Activated CD4-positive, alpha-beta memory T cell treated with anti-CD3 and anti-CD28 coated beads for 36 hours (primary cell): ENCODE results near the gene MSMP. TPM values are rescaled to one million over a fixed set of nuclear protein-coding genes. Genes with fewer than 3 reads are reported as not detected.

Experiments used
- CTCF ChIA-PET: fragments of 350-600 bp; sonication (Branson Sonifier 250); formaldehyde crosslinking; loops from one replicate; lab custom pipeline; 2021; ENCODE audit warnings: antibody characterized with exemption, inconsistent platforms; lab: Charles Lee
- POLR2A ChIA-PET: fragments of 350-600 bp; sonication (Branson Sonifier 250); formaldehyde crosslinking; loops from one replicate; lab custom pipeline; 2021; ENCODE audit warnings: antibody characterized with exemption; lab: Charles Lee
- DNase-seq: peaks from one replicate; pipeline ENCODE4 v3.0.0-alpha.2; 2020
- H3K27ac Mint-ChIP-seq: one replicate; pipeline ENCODE4 v1.8.0; 2021; ENCODE audit warnings: mixed read lengths
- H3K27me3 Mint-ChIP-seq: one replicate; pipeline ENCODE4 v1.8.0; 2021; ENCODE audit warnings: mixed read lengths
- H3K36me3 Mint-ChIP-seq: one replicate; pipeline ENCODE4 v1.8.0; 2021; ENCODE audit warnings: mixed read lengths
- H3K4me1 Mint-ChIP-seq: one replicate; pipeline ENCODE4 v1.8.0; 2021; ENCODE audit warnings: low read depth, mixed read lengths
- H3K4me3 Mint-ChIP-seq: one replicate; pipeline ENCODE4 v1.8.0; 2021; ENCODE audit warnings: mild to moderate bottlenecking, mixed read lengths
- H3K9me3 Mint-ChIP-seq: one replicate; pipeline ENCODE4 v1.8.0; 2021; ENCODE audit warnings: mixed read lengths
- intact Hi-C: fragments of 100-400 bp; cut with micrococcal nuclease; formaldehyde crosslinking; loops from one replicate; pipeline ENCODE4 v1.15.1; 2023
- total RNA-seq, 2 experiments: library from RNA; stranded (reverse); gene quantifications; one replicate each; pipeline ENCODE4 v1.2.3, GENCODE V29; 2021

MSMP gene, protein sequence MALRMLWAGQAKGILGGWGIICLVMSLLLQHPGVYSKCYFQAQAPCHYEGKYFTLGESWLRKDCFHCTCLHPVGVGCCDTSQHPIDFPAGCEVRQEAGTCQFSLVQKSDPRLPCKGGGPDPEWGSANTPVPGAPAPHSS
- not detected for total RNA-seq

- Mint-ChIP-seq H3K36me3 (peaks cover 9% of the 10 kb centered on the region), H3K27ac (no peak within 1 kb of the TSS), H3K4me1 (peaks cover 38% of the 10 kb centered on the region), H3K27me3 (no peaks in the 10 kb centered on the region), H3K9me3 (no peaks in the 10 kb centered on the region), H3K4me3 (no peak within 1 kb of the TSS)
- DNase-seq = no peak
- intact Hi-C loops = no loop called here
- ChIA-PET POLR2A (interaction anchor here (0.6 kb wide), 1 partner anchor 18 kb away, joined by 4 read pairs; no protein-coding TSS in a partner anchor), CTCF (interaction anchor here (0.6 to 3.2 kb wide), 3 partner anchors 19 to 242 kb away, joined by 3 to 12 read pairs (median 3); no protein-coding TSS in a partner anchor)
These were observed at the start of gene MSMP for GRCh38 chr9:35754264-35754663. Gene MSMP (minus strand): TSS chr9:35754276. CDS start chr9:35754129, 147 bp downstream.

GRCh38 chr9:35801328-35802128, 47.5 kb upstream of the MSMP start:
- Mint-ChIP-seq H3K36me3 (peaks cover 18% of the 10 kb centered on the region), H3K27me3 (no peaks in the 10 kb centered on the region), H3K27ac (no peak overlapping the region), H3K4me3 (no peak overlapping the region), H3K4me1 (peaks cover 21% of the 10 kb centered on the region), H3K9me3 (no peaks in the 10 kb centered on the region)
- POLR2A ChIA-PET = no interaction called here
- intact Hi-C loops = no loop called here
- CTCF ChIA-PET = interaction anchor here (1.1 kb wide), 1 partner anchor 80 kb away, joined by 3 read pairs; no protein-coding TSS in a partner anchor
- DNase-seq = no peak

GRCh38 chr9:35800530-35800929, 46.5 kb upstream of the MSMP start:
- no peak for DNase-seq
- Mint-ChIP-seq H3K4me1 (peaks cover 21% of the 10 kb centered on the region), H3K27ac (no peak overlapping the region), H3K4me3 (no peak overlapping the region), H3K36me3 (peaks cover 18% of the 10 kb centered on the region), H3K9me3 (no peaks in the 10 kb centered on the region), H3K27me3 (no peaks in the 10 kb centered on the region)
- CTCF ChIA-PET = interaction anchor here (0.8 to 1.1 kb wide), 2 partner anchors 12 to 81 kb away, joined by 3 read pairs; no protein-coding TSS in a partner anchor
- POLR2A ChIA-PET = no interaction called here
- intact Hi-C loops = no loop called here

DNA sequence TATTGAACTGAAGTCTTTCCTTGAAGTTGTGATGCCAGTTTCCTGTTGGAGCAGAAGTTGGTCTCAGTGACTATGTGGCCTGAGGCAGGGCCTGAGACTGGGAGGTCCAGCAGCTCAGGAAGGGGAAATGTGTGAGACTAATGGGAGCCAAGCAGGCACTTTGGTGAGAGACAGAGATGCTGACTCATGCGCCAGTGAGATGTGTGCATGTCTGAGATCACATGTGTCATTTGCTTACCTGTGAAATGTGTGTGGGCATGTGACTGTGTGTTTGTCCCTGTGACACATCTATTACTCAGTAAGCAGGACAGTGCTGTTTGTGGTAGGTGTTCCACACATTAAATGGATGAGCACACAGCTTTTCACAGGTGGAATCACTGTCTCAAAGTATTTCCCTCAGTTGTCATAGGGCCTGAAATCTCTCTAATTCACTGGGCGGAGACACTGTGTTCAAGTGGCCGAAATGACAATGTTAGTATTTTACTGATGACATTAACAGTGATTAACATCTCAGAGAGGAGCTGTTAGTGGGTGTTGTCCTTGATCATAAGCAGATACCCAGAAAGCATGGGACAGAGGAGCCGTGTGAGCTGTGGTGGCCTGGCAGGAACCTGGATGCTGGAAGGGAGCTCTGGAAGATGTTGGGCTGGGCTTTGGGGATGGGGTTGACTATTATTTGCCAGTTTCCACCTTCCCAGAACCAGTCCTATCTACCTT, 44.7 kb upstream of the MSMP start:
- ChIA-PET CTCF (interaction anchor here (0.6 to 1.8 kb wide), 6 partner anchors 8 to 83 kb away, joined by 3 to 14 read pairs (median 4); partner anchors contain the start of gene SPAG8), POLR2A (interaction anchor here (0.8 kb wide), 1 partner anchor 13 kb away, joined by 3 read pairs; no protein-coding TSS in a partner anchor)
- intact Hi-C loops = loop anchor here (1.0 kb wide), 1 partner anchor 16 kb away; the partner anchor contains the start of gene HINT2
- H3K9me3 Mint-ChIP-seq = no peaks in the 10 kb centered on the region
- H3K36me3 Mint-ChIP-seq = peaks cover 18% of the 10 kb centered on the region
- H3K27me3 Mint-ChIP-seq = no peaks in the 10 kb centered on the region
- peaks cover 26% of the 10 kb centered on the region for H3K4me1 Mint-ChIP-seq
- DNase-seq = peak; percentile 69
- peak overlapping the region; percentile 64 for H3K27ac Mint-ChIP-seq
- no peak overlapping the region for H3K4me3 Mint-ChIP-seq

DNA sequence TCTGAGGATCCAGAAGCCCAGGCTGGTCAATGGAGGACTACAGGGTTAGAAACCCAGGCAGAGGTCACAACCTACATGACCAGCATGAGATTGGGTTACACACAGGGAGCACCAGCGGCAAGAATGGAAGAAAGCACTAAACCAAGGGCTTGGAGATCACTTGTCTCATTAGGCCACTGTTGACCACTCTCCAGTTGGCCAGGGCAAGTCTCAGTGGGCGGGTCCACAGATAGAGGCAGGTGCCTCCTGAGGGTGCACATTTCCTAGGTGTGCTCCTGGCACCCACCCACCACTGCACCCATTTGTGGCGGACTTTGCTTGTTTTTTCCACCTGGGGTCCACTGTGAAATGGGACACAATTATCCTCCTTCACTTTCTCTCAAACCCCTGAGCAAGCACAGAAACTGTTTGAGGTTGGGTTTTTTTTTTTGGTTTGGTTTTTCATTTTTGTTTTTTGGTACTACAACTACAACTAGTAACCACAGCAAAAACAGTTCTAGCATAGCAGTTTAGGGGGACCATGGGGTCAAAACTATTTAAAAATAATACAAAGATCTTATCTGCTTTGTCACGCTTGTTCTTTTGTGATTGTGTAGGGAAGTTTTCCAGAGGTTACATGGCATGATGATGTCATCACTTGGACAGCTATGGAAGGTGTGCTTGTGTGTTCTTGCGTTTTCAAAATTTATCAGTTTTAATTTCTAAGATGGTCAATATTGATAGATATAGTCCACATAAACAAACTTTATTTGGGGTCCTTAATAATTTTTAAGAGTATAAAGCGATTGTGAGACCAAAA, 43.4 kb upstream of the MSMP start:
- H3K4me1 Mint-ChIP-seq = peaks cover 26% of the 10 kb centered on the region
- no peak overlapping the region for H3K4me3 Mint-ChIP-seq
- CTCF ChIA-PET = interaction anchor here (1.7 to 1.8 kb wide), 3 partner anchors 28 to 85 kb away, joined by 4 to 14 read pairs (median 4); no protein-coding TSS in a partner anchor
- peaks cover 15% of the 10 kb centered on the region for H3K36me3 Mint-ChIP-seq
- POLR2A ChIA-PET = no interaction called here
- no peaks in the 10 kb centered on the region for H3K27me3 Mint-ChIP-seq
- H3K9me3 Mint-ChIP-seq = no peaks in the 10 kb centered on the region
- H3K27ac Mint-ChIP-seq = no peak overlapping the region
- intact Hi-C loops = loop anchor here (1.0 kb wide), 1 partner anchor 18 kb away; the partner anchor contains the start of gene HINT2
- DNase-seq = no peak

DNA sequence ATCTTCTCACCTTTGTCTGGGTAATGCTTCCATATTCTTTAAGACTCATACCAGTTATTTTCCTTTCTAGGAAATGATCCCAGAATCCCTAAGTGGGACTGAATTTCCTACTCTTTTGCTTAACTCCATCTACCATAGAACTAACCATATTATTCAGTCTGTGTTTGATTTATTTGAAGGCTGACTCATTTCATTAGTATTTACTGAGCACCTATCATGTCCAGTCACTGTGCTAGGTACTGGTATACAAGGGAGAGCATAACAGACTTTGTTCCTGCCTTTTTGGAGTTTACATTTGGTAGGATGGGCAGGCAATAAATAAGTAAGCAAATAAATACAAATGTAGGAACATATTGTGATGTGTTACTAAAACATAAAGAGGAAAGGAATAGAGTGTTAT, 41.6 kb upstream of the MSMP start:
- CTCF ChIA-PET = interaction anchor here (1.8 kb wide), 1 partner anchor 87 kb away, joined by 4 read pairs; no protein-coding TSS in a partner anchor
- DNase-seq = no peak
- peaks cover 3% of the 10 kb centered on the region for H3K36me3 Mint-ChIP-seq
- no peaks in the 10 kb centered on the region for H3K27me3 Mint-ChIP-seq
- intact Hi-C loops = no loop called here
- POLR2A ChIA-PET = no interaction called here
- H3K27ac Mint-ChIP-seq = no peak overlapping the region
- H3K4me3 Mint-ChIP-seq = no peak overlapping the region
- no peaks in the 10 kb centered on the region for H3K9me3 Mint-ChIP-seq
- H3K4me1 Mint-ChIP-seq = peaks cover 26% of the 10 kb centered on the region

GRCh38 chr9:35793461-35793860, 39.4 kb upstream of the MSMP start:
- Mint-ChIP-seq H3K4me1 (peaks cover 18% of the 10 kb centered on the region), H3K27ac (no peak overlapping the region), H3K27me3 (no peaks in the 10 kb centered on the region), H3K36me3 (no peaks in the 10 kb centered on the region), H3K4me3 (no peak overlapping the region), H3K9me3 (no peaks in the 10 kb centered on the region)
- intact Hi-C loops = no loop called here
- ChIA-PET CTCF (interaction anchor here (0.6 to 2.4 kb wide), 5 partner anchors 18 to 152 kb away, joined by 3 to 15 read pairs (median 3); partner anchors contain the start of gene SPAG8), POLR2A (no interaction called here)
- DNase-seq = no peak

- Mint-ChIP-seq H3K4me1 (peaks cover 14% of the 10 kb centered on the region), H3K27me3 (no peaks in the 10 kb centered on the region), H3K4me3 (no peak overlapping the region), H3K36me3 (no peaks in the 10 kb centered on the region), H3K9me3 (no peaks in the 10 kb centered on the region), H3K27ac (no peak overlapping the region)
- DNase-seq = no peak
- CTCF ChIA-PET = interaction anchor here (0.6 to 2.4 kb wide), 6 partner anchors 18 to 152 kb away, joined by 3 to 15 read pairs (median 3); partner anchors contain the start of gene SPAG8
- intact Hi-C loops = no loop called here
- POLR2A ChIA-PET = no interaction called here
These were observed 38.8 kb upstream of the MSMP start for GRCh38 chr9:35792826-35793225.

DNA sequence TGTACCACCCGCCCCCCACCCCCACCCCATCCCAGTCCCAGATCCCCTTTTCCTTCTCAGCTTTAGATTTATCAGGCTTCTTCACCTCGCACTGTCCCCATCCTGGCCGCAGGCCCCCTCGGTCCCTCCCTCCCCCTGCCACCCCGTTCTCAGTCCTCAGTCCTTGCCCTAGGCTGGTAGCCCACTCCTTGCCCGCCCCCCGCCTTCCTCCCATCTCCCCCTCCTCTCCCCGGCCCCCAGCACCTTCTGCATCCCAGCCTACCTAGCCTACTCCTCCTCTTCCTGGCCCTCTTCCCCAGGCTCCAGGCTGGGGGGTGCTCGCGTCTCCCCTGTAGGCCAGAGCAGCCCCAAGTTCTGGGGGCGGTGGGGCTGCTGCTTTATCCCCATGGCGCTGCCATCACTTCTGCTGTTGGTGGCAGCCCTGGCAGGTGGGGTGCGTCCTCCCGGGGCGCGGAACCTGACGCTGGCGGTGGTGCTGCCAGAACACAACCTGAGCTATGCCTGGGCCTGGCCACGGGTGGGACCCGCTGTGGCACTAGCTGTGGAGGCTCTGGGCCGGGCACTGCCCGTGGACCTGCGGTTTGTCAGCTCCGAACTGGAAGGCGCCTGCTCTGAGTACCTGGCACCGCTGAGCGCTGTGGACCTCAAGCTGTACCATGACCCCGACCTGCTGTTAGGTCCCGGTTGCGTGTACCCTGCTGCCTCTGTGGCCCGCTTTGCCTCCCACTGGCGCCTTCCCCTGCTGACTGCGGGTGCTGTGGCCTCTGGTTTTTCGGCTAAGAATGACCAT, 38.1 kb upstream of the MSMP start:
- ChIA-PET CTCF (interaction anchor here (1.2 to 2.4 kb wide), 2 partner anchors 34 to 90 kb away, joined by 4 to 15 read pairs; no protein-coding TSS in a partner anchor), POLR2A (no interaction called here)
- Mint-ChIP-seq H3K27ac (no peak overlapping the region), H3K36me3 (no peaks in the 10 kb centered on the region), H3K9me3 (no peaks in the 10 kb centered on the region), H3K4me1 (peaks cover 9% of the 10 kb centered on the region), H3K27me3 (no peaks in the 10 kb centered on the region), H3K4me3 (no peak overlapping the region)
- no peak for DNase-seq
- intact Hi-C loops = no loop called here

GRCh38 chr9:35791297-35791921, 37.3 kb upstream of the MSMP start, which contains the start of gene NPR2:
Gene NPR2 (plus strand): TSS chr9:35791591. CDS start chr9:35792409, 818 bp downstream.
- ChIA-PET CTCF (interaction anchor here (2.4 kb wide), 1 partner anchor 90 kb away, joined by 15 read pairs; no protein-coding TSS in a partner anchor), POLR2A (no interaction called here)
- DNase-seq = no peak
- Mint-ChIP-seq H3K36me3 (no peaks in the 10 kb centered on the region), H3K4me1 (peaks cover 5% of the 10 kb centered on the region), H3K9me3 (no peaks in the 10 kb centered on the region), H3K27ac (no peak within 1 kb of the TSS), H3K4me3 (no peak within 1 kb of the TSS), H3K27me3 (no peaks in the 10 kb centered on the region)
- intact Hi-C loops = no loop called here
